Astrocyte (in vitro differentiated cells and primary cell): ENCODE measurements around the gene DCUN1D4. TPM values are rescaled to one million over a fixed set of nuclear protein-coding genes. Genes with fewer than 3 reads are reported as not detected.
A peak's percentile ranks its signal among the peaks of the same experiment; 100 is the strongest.
"Not testable (repeated sequence)": the region's sequence is repeated elsewhere in the genome, so short reads cannot be mapped to it uniquely, and the experiment has no call there.

Source experiments
- DNase-seq: peaks from one replicate; pipeline ENCODE4 v3.0.0-alpha.2; 2010; ENCODE audit warnings: low read depth
- FAIRE-seq: peaks from 2 replicates; lab custom pipeline; 2011; peaks lifted over from hg19 to GRCh38; lab: Jason Lieb, UNC
- H2AFZ ChIP-seq: 2 replicates; pipeline ENCODE4 v1.6.0; 2012; ENCODE audit warnings: low read depth, low read length, inconsistent platforms
- H3K27ac ChIP-seq: 2 replicates; pipeline ENCODE4 v1.5.1; 2011; ENCODE audit warnings: low read depth, low read length, inconsistent platforms
- H3K27me3 ChIP-seq: 2 replicates; pipeline ENCODE4 v1.6.0; 2011; ENCODE audit warnings: low read length, inconsistent platforms; ENCODE audit not compliant: insufficient read depth
- H3K36me3 ChIP-seq: 2 replicates; pipeline ENCODE4 v1.5.1; 2011; ENCODE audit warnings: low read length, inconsistent platforms; ENCODE audit not compliant: insufficient read depth
- H3K4me1 ChIP-seq: 2 replicates; pipeline ENCODE4 v1.5.1; 2011; ENCODE audit warnings: low read length, inconsistent platforms; ENCODE audit not compliant: insufficient read depth
- H3K4me2 ChIP-seq: 2 replicates; pipeline ENCODE4 v1.6.0; 2012; ENCODE audit warnings: low read length, inconsistent platforms
- H3K4me3 ChIP-seq: 2 replicates; pipeline ENCODE4 v1.5.1; 2011; ENCODE audit warnings: low read depth, mild to moderate bottlenecking, low read length, inconsistent platforms; ENCODE audit not compliant: insufficient read depth
- H3K79me2 ChIP-seq: 2 replicates; pipeline ENCODE4 v1.6.0; 2012; ENCODE audit warnings: mild to moderate bottlenecking, low read length, inconsistent platforms; ENCODE audit not compliant: insufficient read depth
- H3K9ac ChIP-seq: 2 replicates; pipeline ENCODE4 v1.6.0; 2012; ENCODE audit warnings: mild to moderate bottlenecking, low read length, inconsistent platforms
- H3K9me3 ChIP-seq: 2 replicates; pipeline ENCODE4 v1.5.1; 2012; ENCODE audit warnings: low read depth, mild to moderate bottlenecking, low read length, inconsistent platforms; ENCODE audit not compliant: insufficient read depth
- H4K20me1 ChIP-seq: 2 replicates; pipeline ENCODE4 v1.6.0; 2012; ENCODE audit warnings: low read length, inconsistent platforms; ENCODE audit not compliant: insufficient read depth
- H3K27ac Mint-ChIP-seq: one replicate; pipeline ENCODE4 v1.8.0; 2021; ENCODE audit warnings: mild to moderate bottlenecking, mixed read lengths; ENCODE audit not compliant: unreplicated experiment
- H3K27me3 Mint-ChIP-seq: one replicate; pipeline ENCODE4 v1.8.0; 2021; ENCODE audit warnings: low read depth, mixed read lengths; ENCODE audit not compliant: unreplicated experiment
- H3K36me3 Mint-ChIP-seq: one replicate; pipeline ENCODE4 v1.8.0; 2021; ENCODE audit warnings: low read depth, mixed read lengths; ENCODE audit not compliant: unreplicated experiment
- H3K4me1 Mint-ChIP-seq: one replicate; pipeline ENCODE4 v1.8.0; 2021; ENCODE audit warnings: low read depth, mixed read lengths; ENCODE audit not compliant: unreplicated experiment
- H3K4me3 Mint-ChIP-seq: one replicate; pipeline ENCODE4 v1.8.0; 2021; ENCODE audit warnings: mild to moderate bottlenecking, moderate library complexity, mixed read lengths; ENCODE audit not compliant: unreplicated experiment
- H3K9me3 Mint-ChIP-seq: one replicate; pipeline ENCODE4 v1.8.0; 2021; ENCODE audit warnings: mild to moderate bottlenecking, mixed read lengths; ENCODE audit not compliant: unreplicated experiment
- CTCF ChIP-seq: IDR thresholded peaks from 2 replicates; pipeline ENCODE4 v1.5.1; 2011; ENCODE audit warnings: low read depth, mild to moderate bottlenecking, inconsistent platforms, low read length, moderate library complexity; ENCODE audit not compliant: insufficient read depth
- EZH2 ChIP-seq: IDR thresholded peaks from 2 replicates; pipeline ENCODE4 v1.6.1; 2012; ENCODE audit warnings: mild to moderate bottlenecking, low read length, inconsistent platforms; ENCODE audit not compliant: insufficient read depth
- total RNA-seq: library from RNA; stranded (reverse); gene quantifications from 2 replicates; pipeline ENCODE4 v1.2.1, GENCODE V29; 2021

The DCUN1D4 gene
- total RNA-seq, 1 donor from 2014 or later = 59.0 TPM

GRCh38 chr4:51890760-51891159, 47.8 kb downstream of the DCUN1D4 start:
- Mint-ChIP-seq H3K4me3 (no peak overlapping the region), H3K27ac (no peak overlapping the region), H3K4me1 (peaks cover 7% of the 10 kb centered on the region), H3K36me3 (peaks cover 7% of the 10 kb centered on the region), H3K27me3 (no peaks in the 10 kb centered on the region), H3K9me3 (no peaks in the 10 kb centered on the region)
- Histone ChIP-seq H3K4me2 (no peak overlapping the region), H3K4me1 (peaks cover 6% of the 10 kb centered on the region), H3K27ac (no peak overlapping the region), H3K9ac (no peak overlapping the region), H3K27me3 (no peaks in the 10 kb centered on the region), H3K36me3 (peaks cover 21% of the 10 kb centered on the region), H2AFZ (no peak overlapping the region), H3K79me2 (no peaks in the 10 kb centered on the region), H4K20me1 (peaks cover 1% of the 10 kb centered on the region), H3K9me3 (no peaks in the 10 kb centered on the region), H3K4me3 (no peak overlapping the region)
- DNase-seq = no peak
- TF ChIP-seq CTCF (no peak), EZH2 (no peak)
- FAIRE-seq = no peak

GRCh38 chr4:51893402-51893801, 50.4 kb downstream of the DCUN1D4 start:
- H3K4me3 Mint-ChIP-seq, H4K20me1 ChIP-seq, H3K9me3 Mint-ChIP-seq, H3K4me3 ChIP-seq, H3K9ac ChIP-seq, H3K27ac Mint-ChIP-seq, H3K79me2 ChIP-seq, H3K9me3 ChIP-seq, H2AFZ ChIP-seq, H3K4me2 ChIP-seq, FAIRE-seq, H3K36me3 Mint-ChIP-seq, DNase-seq, H3K27me3 Mint-ChIP-seq, H3K27ac ChIP-seq, H3K27me3 ChIP-seq: not testable (repeated sequence)
- H3K4me1 ChIP-seq = peaks cover 11% of the 10 kb centered on the region
- peaks cover 18% of the 10 kb centered on the region for H3K36me3 ChIP-seq
- H3K4me1 Mint-ChIP-seq = peaks cover 10% of the 10 kb centered on the region

DNA sequence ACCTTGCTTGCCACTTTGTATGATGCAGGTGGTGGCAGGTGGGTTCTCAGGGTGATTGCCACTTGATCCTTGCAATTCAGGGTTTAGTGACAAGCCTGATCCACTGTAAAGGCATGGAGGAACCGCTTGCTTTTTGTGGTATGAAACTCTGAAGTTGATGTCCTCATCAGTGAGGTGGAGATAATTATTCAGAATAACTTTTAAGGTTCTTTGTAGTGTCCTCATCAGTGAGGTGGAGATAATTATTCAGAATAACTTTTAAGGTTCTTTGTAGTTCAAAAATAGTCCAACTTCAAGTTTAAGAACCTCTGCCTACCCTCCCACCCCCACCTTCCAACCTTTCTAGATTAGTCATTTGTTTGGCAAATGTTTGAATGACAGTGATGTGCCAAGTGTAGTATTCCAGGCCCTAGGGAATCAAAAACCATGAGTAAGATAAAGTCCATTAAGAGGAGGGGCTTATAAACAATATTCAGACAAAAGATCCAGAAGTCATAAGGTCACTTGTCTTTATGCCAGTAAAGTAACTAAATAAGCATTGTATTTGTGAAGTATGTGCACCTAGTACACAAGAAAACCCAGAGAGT, 51.2 kb downstream of the DCUN1D4 start:
- no peak overlapping the region for H3K4me3 Mint-ChIP-seq
- H3K36me3 ChIP-seq = peaks cover 18% of the 10 kb centered on the region
- peak; percentile 17 for DNase-seq
- TF ChIP-seq CTCF (no peak), EZH2 (no peak)
- peaks cover 11% of the 10 kb centered on the region for H3K4me1 ChIP-seq
- H3K9me3 Mint-ChIP-seq = no peaks in the 10 kb centered on the region
- H2AFZ ChIP-seq = no peak overlapping the region
- H3K27ac Mint-ChIP-seq = no peak overlapping the region
- peaks cover 6% of the 10 kb centered on the region for H3K36me3 Mint-ChIP-seq
- peaks cover 10% of the 10 kb centered on the region for H3K4me1 Mint-ChIP-seq
- no peaks in the 10 kb centered on the region for H3K27me3 Mint-ChIP-seq
- H3K4me3 ChIP-seq = no peak overlapping the region
- H3K9ac ChIP-seq = no peak overlapping the region
- no peaks in the 10 kb centered on the region for H3K27me3 ChIP-seq
- no peak overlapping the region for H3K4me2 ChIP-seq
- no peaks in the 10 kb centered on the region for H3K9me3 ChIP-seq
- no peaks in the 10 kb centered on the region for H4K20me1 ChIP-seq
- no peak for FAIRE-seq
- no peaks in the 10 kb centered on the region for H3K79me2 ChIP-seq
- no peak overlapping the region for H3K27ac ChIP-seq
